Measurements from ENCODE around the gene NANP.

DNA sequence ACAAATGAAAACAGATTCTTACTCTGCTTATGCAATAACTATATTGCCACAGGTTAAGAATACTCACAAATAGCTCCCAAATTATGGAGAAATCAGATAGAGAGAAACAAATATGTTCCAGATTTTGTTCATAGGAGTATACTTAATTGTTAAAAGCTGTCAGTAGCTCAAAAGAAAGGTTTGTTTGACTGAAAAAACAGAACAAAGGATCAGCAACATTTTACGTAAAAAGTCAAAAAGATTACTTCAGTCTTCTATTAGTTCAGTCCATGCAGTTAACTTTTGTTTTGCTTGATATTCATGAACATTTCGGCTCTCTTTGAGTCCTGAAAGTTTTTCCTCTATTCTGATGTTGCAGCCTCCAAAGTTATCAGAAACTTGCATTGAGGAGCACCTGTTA lies 13.4 kb upstream of the NANP start:
- TF ChIP-seq EP300 (IDR thresholded peaks at IDR 0.05) = no peak
- TF ChIP-seq POLR2AphosphoS5 (IDR thresholded peaks at IDR 0.05) = no peak

Data from suprapubic skin (tissue), 4 donors.